SK-N-MC (cell line): ENCODE data around the gene GAP43.

ENCODE experiments used
- EZH2 ChIP-seq: fragments of 200-600 bp; sonication (generic); IDR thresholded peaks from one replicate; pipeline ENCODE4 v1.6.1; 2017; ENCODE audit warnings: antibody characterized with exemption
- POLR2AphosphoS5 ChIP-seq: IDR thresholded peaks from 2 replicates; pipeline ENCODE4 v1.6.1; 2012; ENCODE audit warnings: mild to moderate bottlenecking, low read depth, low read length, borderline replicate concordance

GRCh38 chr3:115659253-115660220, 36.2 kb downstream of the GAP43 start:
- no peak for TF ChIP-seq EZH2
- TF ChIP-seq POLR2AphosphoS5 = no peak
